NOMO-1 treated with DMSO at 0.1 percent for 48 hours (cell line): ENCODE data around the gene EHBP1L1.
"Not testable (repeated sequence)": the region's sequence is repeated elsewhere in the genome, so short reads cannot be mapped to it uniquely, and the experiment has no call there.

Experiments used
- DNase-seq: peaks from one replicate; lab custom pipeline; 2025; ENCODE audit not compliant: unreplicated experiment; lab: John Stamatoyannopoulos, UW

EHBP1L1 gene

DNA sequence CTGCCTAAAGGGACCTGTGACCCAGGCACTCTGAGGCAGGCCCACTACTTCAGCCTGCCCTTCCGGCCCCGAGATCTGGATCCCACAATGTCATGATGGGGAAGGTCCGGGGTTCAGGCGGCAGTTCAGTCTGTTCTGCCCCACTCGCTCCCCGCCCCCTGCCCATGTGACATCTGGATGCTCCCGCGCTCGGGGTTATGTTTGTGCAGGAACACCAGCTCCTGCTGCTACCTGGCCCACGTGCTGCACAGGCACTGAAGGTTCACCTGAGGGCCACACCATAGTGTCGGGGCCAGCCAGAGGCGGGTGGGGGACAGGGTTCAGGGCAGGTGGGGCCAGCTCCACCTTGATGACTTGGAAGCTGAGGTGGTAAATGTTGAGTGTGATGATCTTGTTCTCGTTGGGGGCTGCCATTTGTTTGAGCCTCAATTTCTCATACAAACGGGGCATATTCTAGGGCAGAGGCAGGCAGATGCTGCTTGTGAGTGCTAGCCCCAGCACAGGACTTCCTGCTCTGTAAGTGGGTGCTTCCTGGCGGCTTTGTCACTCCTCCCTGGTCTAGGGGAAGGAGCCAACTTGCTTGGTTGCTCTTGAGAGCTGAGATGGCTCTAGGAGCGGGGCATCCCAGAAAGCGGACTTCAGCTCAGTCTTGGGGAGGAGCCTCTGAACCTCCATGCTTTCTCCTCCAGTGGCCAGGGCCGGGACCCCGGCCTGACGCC lies 57.7 kb downstream of the EHBP1L1 start:
- no peak for DNase-seq

DNA sequence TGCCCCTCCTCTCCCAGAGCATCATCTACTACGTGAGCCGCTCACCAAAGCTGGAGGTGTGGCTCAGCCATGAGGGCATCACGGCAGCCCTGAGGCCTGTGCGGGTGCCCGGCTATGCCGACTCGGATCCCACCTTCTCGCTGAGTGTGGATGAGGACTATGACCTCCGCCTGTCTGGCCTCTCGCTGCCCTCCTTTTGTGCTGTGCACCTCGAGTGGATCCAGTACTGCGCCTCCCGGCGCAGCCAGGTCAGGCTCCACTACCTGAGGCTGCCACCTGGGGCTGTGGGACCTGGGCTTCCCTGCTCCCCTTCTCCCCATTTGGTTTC lies 58.2 kb downstream of the EHBP1L1 start:
- no peak for DNase-seq

DNA sequence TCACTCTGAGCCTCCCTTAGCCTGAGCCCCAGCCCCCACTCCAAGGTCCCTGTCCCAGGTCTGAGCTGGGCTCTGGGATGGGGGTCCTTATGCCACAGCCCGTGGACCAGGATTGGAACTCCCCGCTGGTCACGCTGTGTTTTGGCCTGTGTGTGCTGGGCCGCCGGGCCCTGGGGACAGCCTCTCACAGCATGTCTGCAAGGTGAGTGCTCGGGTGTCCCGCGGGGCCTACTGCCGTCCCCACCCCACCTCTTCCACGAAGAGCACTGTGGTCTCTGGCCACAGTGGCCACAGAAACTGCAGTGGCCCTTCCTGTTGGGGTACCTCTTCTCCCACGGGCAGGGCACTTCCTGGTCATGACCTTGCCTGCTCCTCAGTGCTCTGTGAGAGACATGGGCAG lies 58.6 kb downstream of the EHBP1L1 start:
- DNase-seq, result no peak

- no peak for DNase-seq
Measured at GRCh38 chr11:65634905-65635731, 59.3 kb downstream of the EHBP1L1 start.

DNA sequence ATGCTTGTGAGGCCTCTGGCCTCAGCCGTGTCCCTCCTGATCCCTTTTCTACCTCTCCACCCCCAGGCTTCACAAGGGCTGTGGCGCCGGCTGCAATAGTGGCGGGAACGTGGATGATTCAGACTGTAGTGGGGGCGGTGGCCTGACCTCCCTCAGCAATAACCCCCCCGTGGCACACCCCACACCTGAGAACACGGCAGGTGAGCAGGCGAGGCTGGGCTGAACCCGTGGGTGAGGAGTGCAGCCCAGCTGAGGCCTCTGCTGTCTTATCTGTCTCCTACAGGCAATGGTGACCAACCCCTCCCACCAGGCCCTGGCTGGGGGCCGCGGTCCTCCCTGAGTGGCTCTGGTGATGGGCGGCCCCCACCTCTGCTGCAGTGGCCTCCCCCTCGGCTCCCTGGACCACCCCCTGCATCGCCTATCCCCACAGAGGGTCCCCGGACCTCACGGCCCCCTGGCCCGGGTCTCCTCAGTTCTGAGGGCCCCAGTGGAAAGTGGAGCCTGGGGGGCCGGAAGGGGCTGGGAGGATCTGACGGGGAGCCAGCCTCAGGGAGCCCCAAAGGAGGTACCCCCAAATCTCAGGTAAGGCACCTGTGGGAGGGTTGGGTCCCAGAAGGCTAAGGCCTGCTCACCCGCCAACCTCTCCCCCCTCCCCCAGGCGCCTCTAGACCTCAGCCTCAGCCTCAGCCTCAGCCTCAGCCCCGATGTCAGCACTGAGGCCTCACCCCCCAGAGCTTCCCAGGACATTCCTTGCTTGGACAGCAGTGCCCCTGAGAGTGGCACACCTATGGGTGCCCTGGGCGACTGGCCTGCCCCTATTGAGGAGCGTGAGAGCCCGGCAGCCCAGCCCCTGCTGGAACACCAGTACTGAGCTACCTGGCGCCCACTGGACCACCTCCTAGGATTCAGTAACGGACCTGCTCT lies 60.5 kb downstream of the EHBP1L1 start:
- no peak for DNase-seq

- no peak for DNase-seq
Measured at GRCh38 chr11:65637032-65637557, 61.2 kb downstream of the EHBP1L1 start.

DNA sequence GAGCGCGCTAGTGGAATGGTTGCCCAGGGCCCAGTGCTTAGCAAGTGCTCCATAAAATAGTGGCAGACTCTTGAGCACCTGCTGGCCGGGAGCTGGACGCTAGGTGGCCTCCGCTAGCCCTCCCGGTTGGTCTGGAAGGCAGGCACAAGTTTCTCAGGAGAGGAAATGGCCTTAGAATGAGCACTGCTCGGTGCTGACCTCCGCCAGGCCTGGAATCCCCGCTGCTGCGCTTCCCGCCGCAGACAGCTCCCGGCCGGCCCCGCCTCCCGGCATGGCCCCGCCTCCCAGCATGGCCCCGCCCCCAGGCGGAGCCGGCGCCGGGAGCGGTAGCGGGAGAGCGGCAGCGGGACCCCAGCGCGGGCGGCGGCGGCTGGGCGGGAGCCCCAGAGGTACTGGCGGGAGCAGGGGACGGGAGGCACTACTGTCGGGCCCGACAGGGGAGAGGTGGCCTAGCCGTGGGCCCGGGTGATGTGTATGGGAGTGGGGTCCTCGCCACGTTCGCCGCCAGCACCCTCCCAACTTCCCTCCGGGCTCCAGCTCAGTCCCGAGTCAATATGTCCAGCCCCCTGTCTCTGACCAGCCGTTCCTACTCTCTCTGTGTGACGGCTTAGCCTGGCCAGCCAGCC lies 62.1 kb downstream of the EHBP1L1 start, which contains the start of gene SIPA1:
Gene SIPA1, plus strand, starts transcription at position 308 of the 626 bp plus-strand sequence. CDS start 2,821 bp downstream, outside the sequence.
- peak; percentile 39 for DNase-seq

- DNase-seq, result not testable (repeated sequence)
Measured at GRCh38 chr11:65639228-65639597, 63.4 kb downstream of the EHBP1L1 start.

DNA sequence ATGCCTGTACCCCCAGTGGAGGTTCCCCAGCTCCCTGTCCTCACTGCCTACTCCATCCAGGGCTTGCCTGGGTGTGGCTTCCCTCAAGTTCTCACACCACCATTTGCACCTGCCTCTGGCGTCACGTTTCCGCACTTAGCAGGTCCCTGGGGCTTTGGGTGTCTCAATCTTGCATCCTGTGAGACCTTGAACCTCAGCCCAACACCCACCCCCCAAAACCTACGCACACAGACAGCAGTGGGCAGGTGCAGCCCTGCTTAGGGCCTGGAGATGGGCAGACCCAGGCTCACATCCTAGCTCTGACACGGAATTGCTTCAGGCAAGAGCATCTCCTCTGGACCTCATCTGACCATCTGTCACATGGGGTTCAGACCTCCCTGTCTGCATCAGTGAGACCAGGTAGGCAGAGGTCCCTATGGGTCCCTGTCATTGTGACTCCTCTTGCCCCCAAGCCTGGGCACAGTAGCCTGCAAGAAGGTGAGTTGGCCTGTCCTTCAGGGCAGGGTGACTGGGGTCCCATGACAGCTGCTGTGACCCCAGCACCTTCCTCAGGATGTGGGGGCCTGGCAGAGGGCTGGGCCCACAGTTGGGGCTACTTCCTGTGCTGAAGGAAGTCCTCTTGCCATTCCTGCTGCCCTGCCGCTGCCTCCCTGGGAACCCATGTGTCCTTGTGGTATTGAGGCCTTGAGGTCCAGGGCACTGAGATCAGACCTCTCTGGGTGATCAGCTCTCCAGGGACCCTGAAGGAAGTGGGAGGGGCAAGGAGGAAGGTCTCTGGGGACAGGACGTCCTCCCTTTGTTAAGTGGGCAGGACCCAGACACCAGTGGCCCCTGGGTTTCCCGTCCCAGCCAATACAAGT lies 64.0 kb downstream of the EHBP1L1 start:
- peak; percentile 28 for DNase-seq

GRCh38 chr11:65640483-65641296 lies 64.8 kb downstream of the EHBP1L1 start:
- DNase-seq, result peak; percentile 79

DNA sequence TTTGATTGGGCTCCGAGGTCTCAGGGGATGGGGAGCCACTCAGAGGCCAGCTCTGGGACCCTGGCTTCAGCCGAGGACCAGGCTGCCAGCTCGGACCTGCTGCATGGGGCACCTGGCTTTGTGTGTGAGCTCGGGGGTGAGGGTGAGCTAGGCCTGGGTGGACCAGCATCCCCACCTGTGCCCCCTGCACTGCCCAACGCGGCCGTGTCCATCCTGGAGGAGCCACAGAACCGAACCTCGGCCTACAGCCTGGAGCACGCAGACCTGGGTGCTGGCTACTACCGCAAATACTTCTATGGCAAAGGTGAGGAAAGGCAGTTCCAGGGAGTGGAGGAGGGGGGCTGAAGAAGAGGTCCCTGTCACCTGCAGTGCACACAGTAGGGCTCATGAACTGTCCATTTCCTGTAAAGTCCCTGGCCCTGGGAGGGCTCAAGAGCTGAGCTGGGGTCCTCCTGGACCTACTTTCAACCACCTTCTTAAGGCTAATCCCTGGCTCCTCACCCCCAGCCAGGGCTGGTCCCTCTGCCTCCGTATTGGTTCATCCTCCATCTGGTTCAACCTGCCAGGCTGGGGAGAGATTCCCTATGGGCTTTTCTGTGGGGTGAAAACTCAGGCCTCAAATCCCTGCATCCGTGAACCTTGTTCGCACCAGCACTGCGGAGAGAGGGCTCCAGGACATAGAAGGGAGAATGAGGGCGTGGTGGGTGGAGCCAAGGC lies 65.6 kb downstream of the EHBP1L1 start:
- DNase-seq, result no peak
